GM18868 (cell line): Measurements from ENCODE around the gene EZH1.
A peak's percentile ranks its signal among the peaks of the same experiment; 100 is the strongest.
"Not testable (repeated sequence)": the region's sequence is repeated elsewhere in the genome, so short reads cannot be mapped to it uniquely, and the experiment has no call there.

Source experiments
- ATAC-seq: cut with Tn5 transposase; IDR thresholded peaks from one replicate; pipeline ENCODE4 v1.9.1; 2021; ENCODE audit warnings: mild to moderate bottlenecking, moderate library complexity; ENCODE audit not compliant: unreplicated experiment

EZH1 gene

DNA sequence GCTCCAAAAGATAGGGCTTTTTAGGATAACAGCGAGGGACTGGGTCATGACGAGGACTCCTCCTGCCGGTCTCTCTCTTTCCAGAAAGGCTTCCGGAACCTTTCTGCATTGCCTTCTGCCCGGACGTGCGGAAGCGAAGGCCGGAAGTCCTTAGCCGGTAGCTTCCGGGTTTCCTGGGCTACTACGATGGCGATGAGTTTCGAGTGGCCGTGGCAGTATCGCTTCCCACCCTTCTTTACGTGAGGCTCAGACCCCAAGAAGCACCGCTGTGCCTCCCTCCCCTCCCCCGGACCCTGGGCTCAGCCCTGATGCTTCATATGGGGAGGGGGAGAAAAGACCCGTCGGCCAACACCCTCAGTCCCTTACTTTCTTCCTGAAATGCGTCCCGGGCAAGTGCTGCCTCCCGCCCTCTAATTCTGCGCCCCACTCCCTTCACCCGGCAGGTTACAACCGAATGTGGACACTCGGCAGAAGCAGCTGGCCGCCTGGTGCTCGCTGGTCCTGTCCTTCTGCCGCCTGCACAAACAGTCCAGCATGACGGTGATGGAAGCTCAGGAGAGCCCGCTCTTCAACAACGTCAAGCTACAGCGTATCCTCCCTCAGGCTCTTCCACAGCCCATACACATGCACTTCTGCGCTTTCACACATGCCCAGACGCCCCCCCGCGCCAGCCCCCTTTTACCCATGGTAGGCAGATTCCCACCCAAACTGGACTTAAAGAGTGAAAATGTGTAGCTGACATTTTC is 28.6 kb upstream of the EZH1 start, which contains the start of gene VPS25:
Gene VPS25 (plus strand): TSS at position 160 of the 746 bp plus-strand sequence. CDS start 27 bp downstream, at position 187.
- peak; percentile 62 for ATAC-seq

DNA sequence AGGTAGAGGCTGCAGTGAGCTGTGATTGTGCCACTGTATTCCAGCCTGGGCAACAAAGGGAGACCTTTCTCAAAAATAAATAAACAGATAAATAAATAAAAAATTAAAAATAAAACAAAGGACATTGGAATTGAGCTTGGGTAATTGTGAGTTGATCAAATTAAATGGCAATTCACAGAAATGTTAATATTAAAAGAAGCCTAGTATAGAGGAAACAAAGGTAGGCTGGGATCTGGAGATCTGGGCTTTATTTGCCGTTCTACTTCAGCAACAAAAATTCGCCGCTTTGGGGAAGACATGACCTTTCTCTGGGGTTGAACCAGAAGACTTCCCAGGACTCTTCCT is 28.1 kb upstream of the EZH1 start:
- no peak for ATAC-seq

DNA sequence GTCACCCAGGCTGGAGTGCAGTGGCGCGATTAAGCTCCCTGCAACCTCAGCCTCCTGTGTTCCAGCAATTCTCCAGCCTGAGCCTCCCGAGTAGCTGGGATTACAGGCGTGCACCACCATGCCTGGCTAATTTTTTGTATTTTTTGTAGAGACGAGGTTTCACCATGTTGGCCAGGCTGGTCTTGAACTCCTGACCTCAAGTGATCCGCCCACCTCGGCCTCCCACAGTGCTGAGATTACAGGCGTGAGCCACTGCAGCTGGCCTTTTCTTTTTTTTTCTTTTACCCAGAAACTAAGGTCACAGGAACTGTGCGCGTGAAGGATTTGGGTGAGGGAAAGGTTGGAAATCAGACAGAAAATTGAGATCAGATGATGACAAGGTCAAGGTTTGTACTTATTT is 25.1 kb upstream of the EZH1 start:
- not testable (repeated sequence) for ATAC-seq

DNA sequence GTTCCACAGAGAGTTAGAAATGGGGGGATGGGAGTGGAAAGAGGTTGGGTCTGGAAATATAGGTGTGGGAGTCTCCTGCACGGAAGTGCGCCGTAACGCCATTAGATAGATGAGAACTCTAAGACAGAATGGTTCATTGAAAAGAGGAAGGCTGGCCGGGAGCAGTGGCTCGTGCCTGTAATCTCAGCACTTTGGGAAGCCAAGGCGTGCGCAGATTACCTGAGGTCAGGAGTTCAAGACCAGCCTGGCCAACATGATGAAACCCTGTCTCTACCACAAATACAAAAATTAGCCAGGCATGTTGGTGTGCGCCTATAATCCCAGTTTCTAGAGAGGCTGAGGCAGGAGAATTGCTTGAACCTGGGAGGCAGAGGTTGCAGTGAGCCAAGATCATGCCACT is 23.2 kb upstream of the EZH1 start:
- ATAC-seq, result not testable (repeated sequence)

DNA sequence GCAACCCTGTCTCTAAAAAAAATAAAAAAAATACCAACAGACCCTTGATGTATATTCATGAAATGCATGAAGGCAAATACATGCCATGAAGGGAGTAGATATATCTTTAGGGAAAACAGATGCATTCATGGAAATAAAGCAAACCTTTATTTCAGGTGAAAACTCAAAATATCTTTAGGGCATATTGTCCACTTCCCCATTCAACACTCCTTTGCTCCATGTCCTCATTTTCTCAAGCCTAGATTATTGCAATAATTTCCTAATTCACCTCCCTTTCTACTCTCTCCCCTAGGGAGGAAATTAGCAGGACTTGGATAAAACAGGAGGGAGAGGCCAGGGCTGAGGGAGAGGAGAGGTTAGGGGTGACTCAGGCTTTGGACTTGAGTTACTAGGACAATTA is 22.7 kb upstream of the EZH1 start:
- no peak for ATAC-seq

DNA sequence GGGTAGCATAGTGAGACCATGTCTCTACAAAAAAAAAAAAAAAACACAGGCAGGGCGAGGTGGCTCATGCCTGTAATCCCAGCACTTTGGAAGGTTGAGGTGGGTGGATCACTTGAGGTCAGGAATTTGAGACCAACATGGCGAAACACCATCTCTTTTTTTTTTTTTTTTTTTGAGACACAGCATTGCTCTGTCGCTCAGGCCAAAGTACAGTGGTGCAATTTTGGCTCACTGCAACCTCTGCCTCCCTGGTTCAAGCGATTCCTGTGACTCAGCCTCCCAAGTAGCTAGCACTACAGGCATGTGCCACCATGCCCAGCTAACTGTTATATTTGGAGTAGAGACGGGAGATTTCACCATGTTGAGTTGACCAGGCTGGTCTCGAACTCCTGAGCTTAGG is 21.3 kb upstream of the EZH1 start:
- ATAC-seq, result no peak

DNA sequence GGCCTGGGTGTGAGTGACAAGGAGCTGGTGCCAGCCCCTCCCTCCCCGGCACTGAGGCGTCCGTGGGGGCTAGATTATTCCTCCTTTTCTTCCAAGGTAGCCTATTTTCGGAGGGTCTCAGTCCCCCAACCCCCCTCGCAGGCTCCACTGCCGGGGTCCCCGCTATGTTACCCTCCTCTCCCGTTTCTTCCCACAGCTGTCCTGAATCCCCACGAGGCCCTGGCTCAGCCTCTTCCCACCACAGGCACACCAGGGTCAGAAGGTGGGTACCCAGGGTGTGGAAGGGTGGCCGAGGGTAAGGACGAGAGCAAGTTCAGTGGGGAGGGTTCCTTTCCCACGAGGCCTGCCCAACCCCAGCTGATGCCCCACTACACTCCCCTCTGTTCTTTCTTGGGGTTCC is 16.8 kb upstream of the EZH1 start:
- no peak for ATAC-seq

DNA sequence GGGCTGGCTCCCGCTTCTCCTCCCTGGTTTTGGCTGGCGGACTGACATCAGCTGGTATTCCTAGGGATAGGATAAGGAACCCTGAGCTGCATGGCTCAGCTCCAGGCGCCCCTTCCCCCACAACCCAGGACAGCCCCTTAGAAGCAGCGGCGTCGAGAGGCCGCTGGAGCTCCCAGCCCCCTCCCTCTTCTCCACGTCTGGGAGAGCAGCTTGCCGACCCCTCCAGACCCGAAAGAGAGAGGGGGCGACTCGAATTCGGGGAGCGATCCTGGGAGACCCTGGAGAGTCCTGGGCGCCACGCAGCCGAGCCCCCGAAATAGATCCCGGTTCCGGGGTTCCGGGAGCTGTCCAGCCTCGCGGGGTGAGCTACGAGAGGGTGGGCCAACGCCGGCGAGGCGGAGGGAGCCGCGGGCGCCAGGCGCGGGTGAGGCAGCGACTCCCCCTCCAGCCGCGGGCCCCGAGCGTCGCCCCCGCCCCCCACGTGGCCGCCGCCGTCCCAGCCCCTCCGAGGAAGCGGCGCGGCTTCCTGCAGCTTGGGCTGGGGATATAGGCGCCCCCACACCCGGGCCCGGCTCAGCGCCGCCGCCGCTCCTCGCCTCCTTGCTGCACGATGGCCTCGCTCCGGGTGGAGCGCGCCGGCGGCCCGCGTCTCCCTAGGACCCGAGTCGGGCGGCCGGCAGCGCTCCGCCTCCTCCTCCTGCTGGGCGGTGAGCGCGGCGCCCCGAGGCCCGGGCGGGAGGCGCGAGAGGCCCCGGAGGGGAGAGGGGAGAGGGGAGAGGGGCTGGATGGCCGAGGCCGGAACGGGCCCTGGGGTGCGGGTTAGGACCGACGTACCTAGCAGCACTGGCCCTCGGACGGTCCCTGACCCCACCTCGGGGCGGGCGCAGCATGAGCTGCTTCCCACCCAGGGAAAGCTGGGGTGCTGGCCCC is 16.1 kb upstream of the EZH1 start, which contains the start of gene RAMP2:
Gene RAMP2 (plus strand): TSS at position 576 of the 930 bp plus-strand sequence. CDS start 35 bp downstream, at position 611.
- ATAC-seq, result no peak

DNA sequence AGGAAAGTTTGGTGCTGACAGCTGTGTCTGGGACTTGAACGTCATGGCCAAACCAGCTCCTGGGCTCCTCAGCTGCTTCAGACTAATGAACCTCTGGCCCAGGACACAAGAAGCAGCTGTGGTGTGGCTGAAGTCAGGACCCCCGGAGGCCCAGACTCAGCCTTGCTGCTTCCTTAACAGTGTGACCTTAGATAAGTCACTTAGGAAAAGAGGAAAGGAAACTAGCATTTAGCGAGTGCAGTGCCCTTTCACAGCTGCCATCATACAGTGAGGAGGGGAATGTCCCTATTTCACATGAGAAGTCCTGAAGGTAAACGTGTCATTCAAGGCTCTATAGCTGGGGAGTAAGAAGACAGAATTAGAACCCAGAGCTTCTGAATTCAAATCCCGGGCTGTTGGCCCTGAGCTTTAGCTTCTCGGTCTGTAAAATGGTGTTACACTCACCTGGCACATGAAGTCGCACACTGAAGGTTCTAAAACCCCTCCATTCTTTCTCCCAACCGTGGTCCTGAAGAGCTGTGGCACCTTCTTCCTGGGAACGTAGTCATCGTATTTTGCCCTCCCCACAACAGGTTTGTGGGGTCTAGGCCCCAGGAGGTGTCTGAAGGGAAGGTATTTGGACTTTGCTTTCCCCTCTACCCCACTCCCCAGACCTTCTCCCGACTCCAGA is 15.3 kb upstream of the EZH1 start:
- peak; percentile 50 for ATAC-seq

DNA sequence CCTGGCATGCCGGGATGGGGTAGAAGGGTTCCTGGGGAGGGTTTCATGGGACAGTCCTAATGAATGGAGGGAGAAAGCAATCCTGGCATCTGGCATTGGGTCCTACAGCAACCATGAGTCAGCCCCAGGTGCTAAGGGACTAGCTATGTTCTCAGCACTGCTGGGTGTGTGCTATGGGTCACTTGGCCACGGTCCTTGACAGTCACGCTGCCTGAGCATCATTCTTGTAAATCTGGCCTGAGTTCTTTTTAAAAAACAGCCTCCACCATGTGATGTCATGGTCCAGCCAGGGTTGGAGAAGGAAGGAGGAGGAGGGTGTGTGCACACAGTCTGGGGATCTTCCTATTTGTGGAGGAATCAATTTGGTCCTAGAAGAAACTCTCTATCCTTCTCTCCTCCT is 9.9 kb upstream of the EZH1 start:
- no peak for ATAC-seq

DNA sequence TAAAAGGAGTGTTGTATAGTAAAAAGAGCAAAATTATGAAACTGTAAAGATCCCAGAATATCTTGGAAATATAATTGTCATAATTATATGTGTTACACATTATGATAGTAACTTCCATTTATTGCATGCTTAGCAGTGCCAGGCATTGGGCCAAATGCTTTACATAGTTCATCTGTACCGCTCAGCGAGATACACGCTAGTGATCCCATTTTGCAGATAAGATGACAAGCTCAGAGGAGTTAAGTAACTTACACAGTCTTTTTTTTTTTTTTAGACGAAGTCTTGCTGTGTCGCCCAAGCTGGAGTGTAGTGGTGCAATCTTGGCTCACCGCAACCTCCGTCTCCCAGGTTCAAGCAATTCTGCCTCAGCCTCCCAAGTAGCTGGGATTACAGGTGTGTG is 6.8 kb upstream of the EZH1 start:
- ATAC-seq, result no peak

DNA sequence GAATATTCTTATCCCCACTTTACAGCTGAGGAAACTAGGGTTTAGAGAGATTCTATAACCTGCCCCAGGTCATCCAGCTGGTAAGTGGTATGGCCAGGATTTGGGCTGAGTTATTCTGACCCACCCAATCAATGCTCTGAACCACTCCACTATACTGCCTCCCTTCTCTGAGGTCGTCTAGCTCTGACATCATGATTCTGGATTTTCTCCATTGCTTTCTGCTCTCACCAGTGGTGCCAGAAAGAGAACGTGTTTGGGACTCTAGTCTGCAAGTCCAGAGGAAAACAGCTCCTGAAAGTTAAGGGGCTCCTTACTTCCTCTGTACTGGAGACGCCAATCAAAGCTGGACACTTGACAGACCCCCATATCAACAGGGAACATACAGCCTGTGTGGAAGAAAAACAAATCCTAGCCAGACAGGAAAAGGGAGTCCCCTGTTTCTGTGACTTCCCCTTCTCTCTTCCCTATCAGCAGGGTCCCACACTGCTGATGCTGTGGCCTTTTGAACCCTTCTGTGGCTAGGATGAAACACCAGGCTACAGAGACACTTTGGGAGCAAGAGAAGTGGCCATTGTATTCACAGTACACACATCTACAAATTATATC is 6.0 kb upstream of the EZH1 start:
- no peak for ATAC-seq

DNA sequence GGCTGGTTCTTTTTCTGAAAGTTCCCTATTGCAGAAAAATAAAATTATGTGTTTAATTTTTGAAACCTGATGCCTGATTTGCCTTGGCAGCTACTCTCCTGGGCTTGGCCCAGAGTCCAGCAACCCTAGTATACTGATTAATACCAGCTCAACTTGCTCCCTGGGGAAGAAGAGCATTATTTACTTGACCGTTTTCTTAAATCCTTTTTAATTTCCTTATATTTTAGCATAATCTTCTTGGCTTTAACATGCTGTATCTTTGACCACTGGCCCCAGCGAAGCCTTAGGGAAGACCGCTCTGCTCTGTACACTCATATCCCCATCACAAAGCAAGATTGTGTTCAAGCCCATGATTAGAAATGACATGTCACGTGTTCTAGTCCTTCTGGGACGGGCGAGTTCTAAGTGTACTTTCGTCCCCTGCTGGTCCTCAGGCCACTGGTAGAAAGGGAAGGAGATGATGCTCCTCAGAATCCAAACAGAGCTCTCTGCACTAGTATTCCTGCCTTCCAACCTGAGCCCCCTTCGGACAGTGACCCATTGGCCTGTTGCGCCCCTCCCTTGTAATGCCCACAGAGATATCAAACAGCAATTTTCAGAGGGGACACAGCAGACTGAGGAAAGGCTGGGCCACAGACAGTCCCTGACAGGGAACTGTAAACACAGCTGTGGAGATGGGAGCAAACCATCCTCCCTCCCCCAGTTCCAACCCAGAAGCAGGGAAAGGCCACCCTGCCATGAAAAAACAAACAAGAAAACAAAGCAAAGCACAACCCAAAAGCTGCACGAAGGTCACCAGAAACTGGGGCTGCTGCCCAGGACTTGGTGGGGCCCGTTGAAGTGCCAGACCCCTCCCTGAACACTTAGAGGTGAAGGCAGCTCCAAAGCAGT is 4.3 kb upstream of the EZH1 start:
- no peak for ATAC-seq

DNA sequence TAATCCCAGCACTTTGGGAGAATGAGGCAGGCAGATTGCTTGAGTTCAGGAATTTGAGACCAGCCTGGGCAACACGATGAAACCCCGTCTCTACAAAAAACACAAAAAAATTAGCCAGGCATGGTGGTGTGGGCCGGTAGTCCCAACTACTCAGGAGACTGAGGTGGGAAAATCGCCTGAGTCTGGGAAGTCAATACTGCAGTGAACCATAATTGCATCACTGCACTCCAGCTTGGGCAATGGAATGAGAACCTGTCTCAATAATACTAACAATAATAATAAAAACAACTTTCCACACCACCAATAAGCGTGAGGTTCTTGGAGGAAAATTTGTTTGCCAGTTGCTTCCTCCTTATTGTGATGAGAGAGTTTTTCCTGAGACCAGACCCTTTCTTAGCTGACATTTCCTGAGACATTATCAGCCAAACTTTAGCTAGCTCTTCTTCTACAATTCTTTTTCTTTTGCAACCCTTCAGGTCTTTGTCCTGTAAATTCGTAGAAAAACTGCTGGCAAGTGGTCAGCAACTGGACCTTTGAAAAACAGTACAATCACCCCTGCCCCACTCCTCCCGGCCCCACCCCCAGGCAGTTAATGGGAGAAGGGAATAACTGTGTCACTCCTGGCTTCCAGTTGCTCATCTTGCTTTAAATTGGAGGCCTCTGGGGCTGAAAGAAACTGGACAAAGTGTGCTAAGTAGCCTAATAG is 3.5 kb upstream of the EZH1 start:
- no peak for ATAC-seq

DNA sequence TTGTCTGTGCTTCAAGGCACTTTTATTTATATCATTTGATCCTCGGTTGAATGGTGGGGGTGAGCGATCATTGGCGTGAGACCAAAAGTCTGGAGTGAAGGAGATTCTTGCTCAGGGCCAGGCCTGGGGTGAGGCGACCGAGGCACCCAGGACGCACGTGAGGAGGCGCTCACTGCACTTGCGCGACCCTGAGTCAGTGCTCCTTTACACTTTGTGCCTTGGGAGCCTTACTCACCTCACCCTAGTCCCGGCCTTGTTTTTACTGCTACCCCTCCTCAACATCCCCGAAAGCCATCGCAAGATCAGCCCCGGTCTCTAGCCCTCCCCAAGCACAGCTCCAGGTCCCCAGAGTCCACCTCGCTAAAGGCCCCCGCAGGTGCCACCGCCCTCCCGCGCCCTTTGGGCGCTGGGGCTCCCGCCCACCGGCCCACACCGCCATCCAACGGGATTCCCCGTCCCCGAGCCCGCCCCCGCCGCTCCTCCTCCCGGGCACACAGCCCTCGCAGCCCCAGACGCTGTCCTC is 496 bp downstream of the EZH1 start:
- ATAC-seq, result peak; percentile 57

DNA sequence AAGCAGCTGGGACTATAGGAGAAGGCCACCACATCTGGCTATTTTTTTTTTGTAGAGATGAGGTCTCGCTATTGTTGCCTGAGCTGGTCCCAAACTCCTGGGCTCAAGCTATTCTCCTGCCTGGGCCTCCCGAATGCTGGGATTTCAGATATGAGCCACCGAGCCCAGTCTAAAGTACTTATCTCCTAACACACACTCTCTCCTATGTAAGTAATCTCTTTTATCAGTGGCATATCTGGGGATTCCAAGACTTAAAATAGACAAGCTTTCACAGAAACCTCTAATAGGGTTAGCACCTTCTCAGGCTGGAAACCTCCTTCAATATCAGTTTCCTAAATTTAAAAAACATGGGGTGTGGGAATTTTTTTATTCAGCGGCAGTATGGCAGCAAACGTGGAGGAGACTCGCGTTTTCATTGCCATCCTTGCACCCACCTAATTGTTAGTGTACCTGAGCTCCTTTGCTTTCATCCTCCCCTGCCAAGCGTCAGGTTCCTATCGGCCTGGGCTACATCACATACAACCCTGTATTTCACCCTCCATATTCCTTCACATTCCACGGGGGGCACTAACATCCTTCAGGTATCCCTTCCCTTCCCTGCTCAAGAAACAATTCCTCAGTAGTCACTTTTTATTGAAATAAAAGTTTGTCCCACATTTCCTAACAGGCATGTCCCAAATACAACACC is 1.1 kb downstream of the EZH1 start:
- no peak for ATAC-seq

DNA sequence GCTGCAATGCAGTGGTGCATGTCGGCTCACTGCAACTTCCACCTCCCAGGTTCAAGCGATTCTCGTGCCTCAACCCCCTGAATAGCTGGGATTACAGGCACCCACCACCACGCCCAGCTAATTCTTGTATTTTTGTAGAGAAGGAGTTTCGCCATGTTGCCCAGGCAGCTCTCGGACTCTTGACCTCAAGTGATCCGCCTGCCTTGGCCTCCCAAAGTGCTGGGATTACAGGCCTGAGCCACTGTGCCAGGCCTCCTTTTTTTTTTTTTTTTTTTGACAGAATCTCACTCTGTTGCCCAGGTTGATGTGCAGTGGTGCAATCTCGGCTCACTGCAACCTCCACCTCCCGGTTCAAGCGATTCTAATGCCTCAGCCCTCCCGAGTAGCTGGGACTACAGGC is 1.9 kb downstream of the EZH1 start:
- not testable (repeated sequence) for ATAC-seq

DNA sequence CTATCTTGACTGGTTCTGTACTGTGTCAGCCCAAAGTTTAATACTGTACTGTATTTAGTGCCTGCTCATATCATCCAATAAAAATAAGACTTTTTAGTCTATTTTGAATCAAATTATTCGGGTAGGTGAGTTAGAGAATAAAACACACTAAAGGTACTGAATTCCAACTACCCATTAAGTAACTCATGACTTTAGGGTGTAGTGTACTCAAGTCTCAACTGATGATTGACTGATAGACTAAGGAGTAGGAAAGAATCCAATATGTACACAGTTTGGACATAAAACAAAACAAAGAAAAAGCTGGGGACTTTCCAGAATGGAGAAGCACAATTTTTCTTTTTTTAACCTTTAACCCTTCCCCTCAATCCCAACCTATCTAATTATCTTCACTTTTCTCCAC is 4.1 kb downstream of the EZH1 start:
- ATAC-seq, result no peak

DNA sequence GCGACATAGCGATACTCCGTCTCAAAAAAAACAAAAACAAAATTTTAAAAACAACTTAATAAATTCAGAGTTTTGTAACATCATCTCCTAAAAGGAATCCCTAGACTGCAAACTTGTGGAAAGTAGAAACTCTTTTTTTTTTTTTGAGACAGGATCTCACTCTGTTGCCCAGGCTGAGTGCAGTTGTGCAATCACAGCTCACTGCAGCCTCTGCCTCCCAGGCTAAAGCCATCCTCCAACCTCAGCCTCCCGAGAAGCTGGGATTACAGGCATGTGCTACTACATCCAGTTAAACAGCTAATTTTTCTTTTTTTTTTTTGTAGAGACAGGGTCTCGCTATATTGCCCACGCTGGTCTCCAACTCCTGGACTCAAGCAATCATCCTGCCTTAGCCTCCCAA is 19.7 kb downstream of the EZH1 start:
- no peak for ATAC-seq
